GM23338 (cell line): ENCODE results near the gene FAM217A. TPM values are rescaled to one million over a fixed set of nuclear protein-coding genes. Genes with fewer than 3 reads are reported as not detected.

ENCODE experiments used
- ATAC-seq: fragments of 200-7000 bp; cut with Tn5 transposase; 3 replicates; pipeline ENCODE4 v1.9.1; 2020
- DNase-seq: peaks from one replicate; pipeline ENCODE4 v3.0.0-alpha.2; 2015; ENCODE audit warnings: low spot score
- H2AFZ ChIP-seq: fragments of 200-600 bp; sonication (generic); 2 replicates; pipeline ENCODE4 v1.8.0; 2016; ENCODE audit warnings: antibody characterized with exemption, mild to moderate bottlenecking, moderate library complexity
- H3F3A ChIP-seq: fragments of 200-600 bp; sonication (generic); replicated peaks from 2 replicates; pipeline ENCODE4 v1.8.0; 2017; ENCODE audit warnings: antibody characterized with exemption, mixed run types, low read depth
- H3K27ac ChIP-seq: fragments of 200-600 bp; sonication (generic); 2 replicates; pipeline ENCODE4 v1.6.1; 2016; ENCODE audit warnings: low read depth
- H3K27me3 ChIP-seq: fragments of 200-600 bp; sonication (generic); 2 replicates; pipeline ENCODE4 v1.8.0; 2016; ENCODE audit warnings: mild to moderate bottlenecking, mixed run types, moderate library complexity; ENCODE audit not compliant: insufficient read depth
- H3K36me3 ChIP-seq: fragments of 200-600 bp; sonication (generic); 2 replicates; pipeline ENCODE4 v1.8.0; 2016; ENCODE audit warnings: mild to moderate bottlenecking; ENCODE audit not compliant: insufficient read depth
- H3K4me1 ChIP-seq: fragments of 200-600 bp; sonication (generic); 2 replicates; pipeline ENCODE4 v1.8.0; 2016; ENCODE audit warnings: mild to moderate bottlenecking, moderate library complexity; ENCODE audit not compliant: insufficient read depth
- H3K4me2 ChIP-seq: fragments of 200-600 bp; sonication (generic); 2 replicates; pipeline ENCODE4 v1.7.1; 2017; ENCODE audit warnings: mixed run types
- H3K4me3 ChIP-seq: fragments of 200-600 bp; sonication (generic); 2 replicates; pipeline ENCODE4 v1.6.1; 2016; ENCODE audit warnings: mixed run types
- H3K79me2 ChIP-seq: fragments of 200-600 bp; sonication (generic); replicated peaks from 2 replicates; pipeline ENCODE4 v1.8.0; 2017; ENCODE audit warnings: mild to moderate bottlenecking; ENCODE audit not compliant: insufficient read depth
- H3K9me2 ChIP-seq: fragments of 200-600 bp; sonication (generic); 2 replicates; pipeline ENCODE4 v1.8.0; 2017; ENCODE audit not compliant: insufficient read depth
- H4K20me1 ChIP-seq: fragments of 200-600 bp; sonication (generic); replicated peaks from 2 replicates; pipeline ENCODE4 v1.8.0; 2017; ENCODE audit warnings: mild to moderate bottlenecking; ENCODE audit not compliant: insufficient read depth
- H3K27ac Mint-ChIP-seq: 2 replicates; pipeline ENCODE4 v1.8.0; 2020; ENCODE audit warnings: inconsistent platforms, mild to moderate bottlenecking, moderate library complexity, mixed read lengths
- H3K27me3 Mint-ChIP-seq: 3 replicates; pipeline ENCODE4 v1.8.0; 2022; ENCODE audit warnings: low read depth, mild to moderate bottlenecking, moderate library complexity, mixed read lengths, inconsistent platforms; ENCODE audit not compliant: insufficient read depth, poor library complexity
- H3K36me3 Mint-ChIP-seq: 3 replicates; pipeline ENCODE4 v1.8.0; 2021; ENCODE audit warnings: low read depth, mild to moderate bottlenecking, inconsistent platforms, moderate library complexity, mixed read lengths
- H3K4me1 Mint-ChIP-seq: 3 replicates; pipeline ENCODE4 v1.8.0; 2020; ENCODE audit warnings: mild to moderate bottlenecking, inconsistent platforms, mixed read lengths
- H3K4me3 Mint-ChIP-seq: 3 replicates; pipeline ENCODE4 v1.8.0; 2021; ENCODE audit warnings: moderate library complexity, mild to moderate bottlenecking, inconsistent platforms, mixed read lengths
- H3K9me3 Mint-ChIP-seq: 3 replicates; pipeline ENCODE4 v1.8.0; 2020; ENCODE audit warnings: moderate library complexity, mild to moderate bottlenecking, inconsistent platforms, mixed read lengths
- CREB1 ChIP-seq: fragments of 250-450 bp; sonication (Bioruptor Pico); IDR thresholded peaks from 2 replicates; pipeline ENCODE4 v1.5.0; 2020; ENCODE audit warnings: low read depth, mild to moderate bottlenecking, moderate library complexity
- EZH2 ChIP-seq: fragments of 200-600 bp; sonication (generic); IDR thresholded peaks from one replicate; pipeline ENCODE4 v1.8.0; 2017; ENCODE audit warnings: antibody characterized with exemption, mild to moderate bottlenecking, low read depth; ENCODE audit not compliant: unreplicated experiment
- EZH2phosphoT487 ChIP-seq: fragments of 200-600 bp; sonication (generic); IDR thresholded peaks from one replicate; pipeline ENCODE4 v1.8.1; 2018; ENCODE audit warnings: antibody characterized with exemption; ENCODE audit not compliant: unreplicated experiment
- JUNB ChIP-seq: IDR thresholded peaks from one replicate; pipeline ENCODE4 v1.6.1; 2016; ENCODE audit warnings: antibody characterized with exemption; ENCODE audit not compliant: unreplicated experiment
- NANOG ChIP-seq: IDR thresholded peaks from 2 replicates; pipeline ENCODE4 v1.6.1; 2016; ENCODE audit warnings: antibody characterized with exemption, borderline replicate concordance
- POLR2AphosphoS5 ChIP-seq: IDR thresholded peaks from 2 replicates; pipeline ENCODE4 v1.6.1; 2016; ENCODE audit warnings: antibody characterized with exemption, low read depth
- STAT1 ChIP-seq: IDR thresholded peaks from one replicate; pipeline ENCODE4 v1.6.1; 2016; ENCODE audit warnings: antibody characterized with exemption; ENCODE audit not compliant: unreplicated experiment
- ZNF114 ChIP-seq: fragments of 250-450 bp; sonication (Bioruptor Pico); IDR thresholded peaks from 2 replicates; pipeline ENCODE4 v1.5.0; 2020; ENCODE audit warnings: mild to moderate bottlenecking, moderate library complexity
- ZNF331 ChIP-seq: fragments of 250-450 bp; sonication (Bioruptor Pico); IDR thresholded peaks from 2 replicates; pipeline ENCODE4 v1.5.0; 2020; ENCODE audit warnings: low read depth, mild to moderate bottlenecking, moderate library complexity
- polyA plus RNA-seq: library from polyadenylated mRNA; unstranded; fragments of >200 nt; fragmentation: Nextera tagmentation; extraction: Ambion mirVana; gene quantifications from 2 replicates; pipeline ENCODE4 v1.2.1, GENCODE V29; 2016
- total RNA-seq: library from RNA; depleted of rRNA; stranded (reverse); fragments of >200 nt; shearing (Covaris generic); gene quantifications from 2 replicates; pipeline ENCODE4 v1.2.3, GENCODE V29; 2014
- TF ChIP-seq, protein P1 (sequence below): fragments of 250-450 bp; sonication (Bioruptor Pico); IDR thresholded peaks from 2 replicates; pipeline ENCODE4 v1.5.0; 2020; ENCODE audit warnings: mild to moderate bottlenecking, moderate library complexity
- TF ChIP-seq, protein P2 (sequence below), 2 experiments: fragments of 200-600 bp in 1 of 2; sonication (generic) in 1 of 2; conservative IDR thresholded peaks; 2 replicates each; pipeline versions ENCODE4 v1.5.1 to v1.6.1; 2016 to 2017; ENCODE audit warnings: antibody characterized with exemption in 2 of 2, low read depth in 2 of 2, mild to moderate bottlenecking in 2 of 2, moderate library complexity in 1 of 2
- TF ChIP-seq, protein P3 (sequence below): IDR thresholded peaks from one replicate; pipeline ENCODE4 v1.6.1; 2018; ENCODE audit warnings: antibody characterized with exemption; ENCODE audit not compliant: unreplicated experiment
- TF ChIP-seq, protein P4 (sequence below): IDR thresholded peaks from 2 replicates; pipeline ENCODE4 v1.6.1; 2016; ENCODE audit warnings: antibody characterized with exemption

FAM217A gene
- total and polyA plus RNA-seq, 2 experiments from 2014 or later = not detected

DNA sequence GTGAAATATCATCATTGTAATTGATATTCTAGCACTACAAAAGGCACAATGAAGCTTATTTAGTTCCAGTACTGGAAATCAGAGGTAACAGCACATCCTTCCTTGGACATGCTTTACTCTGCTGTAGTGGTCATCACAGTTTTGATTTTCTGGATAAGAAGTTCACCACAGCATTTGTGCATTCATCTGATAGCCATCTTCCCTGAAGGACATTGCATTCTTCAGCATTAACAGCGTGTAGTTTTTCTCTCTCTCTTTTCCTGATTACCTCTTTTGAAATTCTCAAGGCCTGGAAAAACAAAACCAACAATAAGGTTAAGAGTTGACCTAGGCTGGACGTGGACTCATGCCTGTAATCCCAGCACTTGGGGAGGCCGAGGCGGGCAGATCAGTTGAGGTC, 36.8 kb upstream of the FAM217A start:
- DNase-seq (no peak), ATAC-seq (no peak)
- Histone ChIP-seq H3K79me2 (no peaks in the 10 kb centered on the region), H3K4me3 (no peak overlapping the region), H3K36me3 (peaks cover 22% of the 10 kb centered on the region), H3K4me1 (no peaks in the 10 kb centered on the region), H3K4me2 (no peak overlapping the region), H3F3A (no peaks in the 10 kb centered on the region), H3K27me3 (no peaks in the 10 kb centered on the region), H4K20me1 (no peaks in the 10 kb centered on the region; the same call in 1 of the 2 replicates), H3K27ac (no peak overlapping the region), H3K9me2 (no peaks in the 10 kb centered on the region), H2AFZ (no peak overlapping the region)
- H3K4me3 Mint-ChIP-seq = no peak overlapping the region
- no peaks in the 10 kb centered on the region for H3K4me1 Mint-ChIP-seq
- TF ChIP-seq, protein P1, sequence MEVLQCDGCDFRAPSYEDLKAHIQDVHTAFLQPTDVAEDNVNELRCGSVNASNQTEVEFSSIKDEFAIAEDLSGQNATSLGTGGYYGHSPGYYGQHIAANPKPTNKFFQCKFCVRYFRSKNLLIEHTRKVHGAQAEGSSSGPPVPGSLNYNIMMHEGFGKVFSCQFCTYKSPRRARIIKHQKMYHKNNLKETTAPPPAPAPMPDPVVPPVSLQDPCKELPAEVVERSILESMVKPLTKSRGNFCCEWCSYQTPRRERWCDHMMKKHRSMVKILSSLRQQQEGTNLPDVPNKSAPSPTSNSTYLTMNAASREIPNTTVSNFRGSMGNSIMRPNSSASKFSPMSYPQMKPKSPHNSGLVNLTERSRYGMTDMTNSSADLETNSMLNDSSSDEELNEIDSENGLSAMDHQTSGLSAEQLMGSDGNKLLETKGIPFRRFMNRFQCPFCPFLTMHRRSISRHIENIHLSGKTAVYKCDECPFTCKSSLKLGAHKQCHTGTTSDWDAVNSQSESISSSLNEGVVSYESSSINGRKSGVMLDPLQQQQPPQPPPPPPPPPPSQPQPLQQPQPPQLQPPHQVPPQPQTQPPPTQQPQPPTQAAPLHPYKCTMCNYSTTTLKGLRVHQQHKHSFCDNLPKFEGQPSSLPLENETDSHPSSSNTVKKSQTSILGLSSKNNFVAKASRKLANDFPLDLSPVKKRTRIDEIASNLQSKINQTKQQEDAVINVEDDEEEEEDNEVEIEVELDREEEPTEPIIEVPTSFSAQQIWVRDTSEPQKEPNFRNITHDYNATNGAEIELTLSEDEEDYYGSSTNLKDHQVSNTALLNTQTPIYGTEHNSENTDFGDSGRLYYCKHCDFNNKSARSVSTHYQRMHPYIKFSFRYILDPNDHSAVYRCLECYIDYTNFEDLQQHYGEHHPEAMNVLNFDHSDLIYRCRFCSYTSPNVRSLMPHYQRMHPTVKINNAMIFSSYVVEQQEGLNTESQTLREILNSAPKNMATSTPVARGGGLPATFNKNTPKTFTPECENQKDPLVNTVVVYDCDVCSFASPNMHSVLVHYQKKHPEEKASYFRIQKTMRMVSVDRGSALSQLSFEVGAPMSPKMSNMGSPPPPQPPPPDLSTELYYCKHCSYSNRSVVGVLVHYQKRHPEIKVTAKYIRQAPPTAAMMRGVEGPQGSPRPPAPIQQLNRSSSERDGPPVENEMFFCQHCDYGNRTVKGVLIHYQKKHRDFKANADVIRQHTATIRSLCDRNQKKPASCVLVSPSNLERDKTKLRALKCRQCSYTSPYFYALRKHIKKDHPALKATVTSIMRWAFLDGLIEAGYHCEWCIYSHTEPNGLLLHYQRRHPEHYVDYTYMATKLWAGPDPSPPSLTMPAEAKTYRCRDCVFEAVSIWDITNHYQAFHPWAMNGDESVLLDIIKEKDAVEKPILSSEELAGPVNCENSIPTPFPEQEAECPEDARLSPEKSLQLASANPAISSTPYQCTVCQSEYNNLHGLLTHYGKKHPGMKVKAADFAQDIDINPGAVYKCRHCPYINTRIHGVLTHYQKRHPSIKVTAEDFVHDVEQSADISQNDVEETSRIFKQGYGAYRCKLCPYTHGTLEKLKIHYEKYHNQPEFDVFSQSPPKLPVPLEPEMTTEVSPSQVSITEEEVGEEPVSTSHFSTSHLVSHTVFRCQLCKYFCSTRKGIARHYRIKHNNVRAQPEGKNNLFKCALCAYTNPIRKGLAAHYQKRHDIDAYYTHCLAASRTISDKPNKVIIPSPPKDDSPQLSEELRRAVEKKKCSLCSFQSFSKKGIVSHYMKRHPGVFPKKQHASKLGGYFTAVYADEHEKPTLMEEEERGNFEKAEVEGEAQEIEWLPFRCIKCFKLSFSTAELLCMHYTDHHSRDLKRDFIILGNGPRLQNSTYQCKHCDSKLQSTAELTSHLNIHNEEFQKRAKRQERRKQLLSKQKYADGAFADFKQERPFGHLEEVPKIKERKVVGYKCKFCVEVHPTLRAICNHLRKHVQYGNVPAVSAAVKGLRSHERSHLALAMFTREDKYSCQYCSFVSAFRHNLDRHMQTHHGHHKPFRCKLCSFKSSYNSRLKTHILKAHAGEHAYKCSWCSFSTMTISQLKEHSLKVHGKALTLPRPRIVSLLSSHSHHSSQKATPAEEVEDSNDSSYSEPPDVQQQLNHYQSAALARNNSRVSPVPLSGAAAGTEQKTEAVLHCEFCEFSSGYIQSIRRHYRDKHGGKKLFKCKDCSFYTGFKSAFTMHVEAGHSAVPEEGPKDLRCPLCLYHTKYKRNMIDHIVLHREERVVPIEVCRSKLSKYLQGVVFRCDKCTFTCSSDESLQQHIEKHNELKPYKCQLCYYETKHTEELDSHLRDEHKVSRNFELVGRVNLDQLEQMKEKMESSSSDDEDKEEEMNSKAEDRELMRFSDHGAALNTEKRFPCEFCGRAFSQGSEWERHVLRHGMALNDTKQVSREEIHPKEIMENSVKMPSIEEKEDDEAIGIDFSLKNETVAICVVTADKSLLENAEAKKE (CRISPR knock-in tag) = no peak
- no peak for TF ChIP-seq ZNF331
- TF ChIP-seq, protein P2, sequence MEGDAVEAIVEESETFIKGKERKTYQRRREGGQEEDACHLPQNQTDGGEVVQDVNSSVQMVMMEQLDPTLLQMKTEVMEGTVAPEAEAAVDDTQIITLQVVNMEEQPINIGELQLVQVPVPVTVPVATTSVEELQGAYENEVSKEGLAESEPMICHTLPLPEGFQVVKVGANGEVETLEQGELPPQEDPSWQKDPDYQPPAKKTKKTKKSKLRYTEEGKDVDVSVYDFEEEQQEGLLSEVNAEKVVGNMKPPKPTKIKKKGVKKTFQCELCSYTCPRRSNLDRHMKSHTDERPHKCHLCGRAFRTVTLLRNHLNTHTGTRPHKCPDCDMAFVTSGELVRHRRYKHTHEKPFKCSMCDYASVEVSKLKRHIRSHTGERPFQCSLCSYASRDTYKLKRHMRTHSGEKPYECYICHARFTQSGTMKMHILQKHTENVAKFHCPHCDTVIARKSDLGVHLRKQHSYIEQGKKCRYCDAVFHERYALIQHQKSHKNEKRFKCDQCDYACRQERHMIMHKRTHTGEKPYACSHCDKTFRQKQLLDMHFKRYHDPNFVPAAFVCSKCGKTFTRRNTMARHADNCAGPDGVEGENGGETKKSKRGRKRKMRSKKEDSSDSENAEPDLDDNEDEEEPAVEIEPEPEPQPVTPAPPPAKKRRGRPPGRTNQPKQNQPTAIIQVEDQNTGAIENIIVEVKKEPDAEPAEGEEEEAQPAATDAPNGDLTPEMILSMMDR (conservative IDR thresholded peaks at IDR 0.05; ENCODE audit: low read depth in 2 of 2) = no peak
- no peak for TF ChIP-seq EZH2phosphoT487
- TF ChIP-seq EZH2 = no peak
- TF ChIP-seq, protein P3, sequence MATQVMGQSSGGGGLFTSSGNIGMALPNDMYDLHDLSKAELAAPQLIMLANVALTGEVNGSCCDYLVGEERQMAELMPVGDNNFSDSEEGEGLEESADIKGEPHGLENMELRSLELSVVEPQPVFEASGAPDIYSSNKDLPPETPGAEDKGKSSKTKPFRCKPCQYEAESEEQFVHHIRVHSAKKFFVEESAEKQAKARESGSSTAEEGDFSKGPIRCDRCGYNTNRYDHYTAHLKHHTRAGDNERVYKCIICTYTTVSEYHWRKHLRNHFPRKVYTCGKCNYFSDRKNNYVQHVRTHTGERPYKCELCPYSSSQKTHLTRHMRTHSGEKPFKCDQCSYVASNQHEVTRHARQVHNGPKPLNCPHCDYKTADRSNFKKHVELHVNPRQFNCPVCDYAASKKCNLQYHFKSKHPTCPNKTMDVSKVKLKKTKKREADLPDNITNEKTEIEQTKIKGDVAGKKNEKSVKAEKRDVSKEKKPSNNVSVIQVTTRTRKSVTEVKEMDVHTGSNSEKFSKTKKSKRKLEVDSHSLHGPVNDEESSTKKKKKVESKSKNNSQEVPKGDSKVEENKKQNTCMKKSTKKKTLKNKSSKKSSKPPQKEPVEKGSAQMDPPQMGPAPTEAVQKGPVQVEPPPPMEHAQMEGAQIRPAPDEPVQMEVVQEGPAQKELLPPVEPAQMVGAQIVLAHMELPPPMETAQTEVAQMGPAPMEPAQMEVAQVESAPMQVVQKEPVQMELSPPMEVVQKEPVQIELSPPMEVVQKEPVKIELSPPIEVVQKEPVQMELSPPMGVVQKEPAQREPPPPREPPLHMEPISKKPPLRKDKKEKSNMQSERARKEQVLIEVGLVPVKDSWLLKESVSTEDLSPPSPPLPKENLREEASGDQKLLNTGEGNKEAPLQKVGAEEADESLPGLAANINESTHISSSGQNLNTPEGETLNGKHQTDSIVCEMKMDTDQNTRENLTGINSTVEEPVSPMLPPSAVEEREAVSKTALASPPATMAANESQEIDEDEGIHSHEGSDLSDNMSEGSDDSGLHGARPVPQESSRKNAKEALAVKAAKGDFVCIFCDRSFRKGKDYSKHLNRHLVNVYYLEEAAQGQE = no peak
- TF ChIP-seq, protein P4, sequence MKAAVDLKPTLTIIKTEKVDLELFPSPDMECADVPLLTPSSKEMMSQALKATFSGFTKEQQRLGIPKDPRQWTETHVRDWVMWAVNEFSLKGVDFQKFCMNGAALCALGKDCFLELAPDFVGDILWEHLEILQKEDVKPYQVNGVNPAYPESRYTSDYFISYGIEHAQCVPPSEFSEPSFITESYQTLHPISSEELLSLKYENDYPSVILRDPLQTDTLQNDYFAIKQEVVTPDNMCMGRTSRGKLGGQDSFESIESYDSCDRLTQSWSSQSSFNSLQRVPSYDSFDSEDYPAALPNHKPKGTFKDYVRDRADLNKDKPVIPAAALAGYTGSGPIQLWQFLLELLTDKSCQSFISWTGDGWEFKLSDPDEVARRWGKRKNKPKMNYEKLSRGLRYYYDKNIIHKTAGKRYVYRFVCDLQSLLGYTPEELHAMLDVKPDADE = no peak
- TF ChIP-seq STAT1 = no peak
- no peak for TF ChIP-seq POLR2AphosphoS5
- no peak for TF ChIP-seq JUNB
- TF ChIP-seq ZNF114 (CRISPR knock-in tag) = no peak
- TF ChIP-seq NANOG = no peak
- TF ChIP-seq CREB1 (CRISPR knock-in tag) = no peak
- H3K9me3 Mint-ChIP-seq = no peaks in the 10 kb centered on the region
- H3K36me3 Mint-ChIP-seq = peaks cover 31% of the 10 kb centered on the region; the same call in 2 of the 3 replicates
- H3K27me3 Mint-ChIP-seq = no peaks in the 10 kb centered on the region
- H3K27ac Mint-ChIP-seq = no peak overlapping the region
